Embryonic facial prominence (tissue), 1 donor: ENCODE data around the gene DIRAS2.

Experiments used
- DNase-seq: peaks from one replicate; pipeline ENCODE4 v3.0.0-alpha.2; 2016; ENCODE audit errors: extremely low spot score

Gene DIRAS2

GRCh38 chr9:90612957-90613356, 29.7 kb downstream of the DIRAS2 start:
- DNase-seq = no peak

- no peak for DNase-seq
Measured at GRCh38 chr9:90611568-90611967, 31.1 kb downstream of the DIRAS2 start.

- no peak for DNase-seq
Measured at GRCh38 chr9:90611121-90611520, 31.5 kb downstream of the DIRAS2 start.

- DNase-seq = no peak
Measured at GRCh38 chr9:90607701-90608516, 34.7 kb downstream of the DIRAS2 start.

- no peak for DNase-seq
Measured at GRCh38 chr9:90600029-90600428, 42.6 kb downstream of the DIRAS2 start.

GRCh38 chr9:90598191-90598590, 44.4 kb downstream of the DIRAS2 start:
- no peak for DNase-seq

GRCh38 chr9:90593646-90594045, 49.0 kb downstream of the DIRAS2 start:
- no peak for DNase-seq

GRCh38 chr9:90580576-90580975, 62.0 kb downstream of the DIRAS2 start:
- no peak for DNase-seq

GRCh38 chr9:90579181-90579580, 63.4 kb downstream of the DIRAS2 start:
- DNase-seq = no peak

GRCh38 chr9:90578126-90578815, 64.4 kb downstream of the DIRAS2 start:
- DNase-seq = no peak

- no peak for DNase-seq
Measured at GRCh38 chr9:90569511-90569910, 73.1 kb downstream of the DIRAS2 start.

GRCh38 chr9:90568667-90569066, 74.0 kb downstream of the DIRAS2 start:
- DNase-seq = no peak

GRCh38 chr9:90562229-90562628, 80.4 kb downstream of the DIRAS2 start:
- DNase-seq = no peak
